Bone marrow (tissue), 2 donors: Measurements from ENCODE around the gene GABARAPL2.

Experiments used
- DNase-seq, 2 donors: peaks; one replicate each; lab custom pipeline; 2025; lab: John Stamatoyannopoulos, UW

The GABARAPL2 gene

DNA sequence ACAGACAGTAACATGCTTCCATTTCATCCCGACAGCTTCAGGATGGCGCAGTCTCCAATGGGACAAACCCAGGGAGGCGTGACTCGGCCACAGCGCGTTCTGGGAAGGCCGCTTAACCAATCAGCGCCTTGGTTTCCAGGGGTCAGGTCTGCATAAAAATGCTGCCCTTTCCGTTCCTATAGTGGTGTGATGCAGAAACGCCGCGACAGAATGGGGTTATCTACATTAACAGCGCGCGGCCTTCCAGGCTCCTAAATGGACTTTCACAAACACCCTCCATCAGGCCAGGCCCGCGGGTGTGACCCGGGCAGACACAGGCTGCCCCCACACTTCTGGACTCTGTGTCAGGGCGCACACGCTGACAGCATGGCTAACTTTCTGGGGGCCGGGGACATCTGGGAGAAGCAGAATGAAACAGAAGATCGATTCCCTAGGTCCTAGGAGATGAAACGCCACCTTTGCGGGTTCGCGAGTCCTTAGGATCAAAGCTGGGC is 10.9 kb upstream of the GABARAPL2 start:
- no peak for DNase-seq

DNA sequence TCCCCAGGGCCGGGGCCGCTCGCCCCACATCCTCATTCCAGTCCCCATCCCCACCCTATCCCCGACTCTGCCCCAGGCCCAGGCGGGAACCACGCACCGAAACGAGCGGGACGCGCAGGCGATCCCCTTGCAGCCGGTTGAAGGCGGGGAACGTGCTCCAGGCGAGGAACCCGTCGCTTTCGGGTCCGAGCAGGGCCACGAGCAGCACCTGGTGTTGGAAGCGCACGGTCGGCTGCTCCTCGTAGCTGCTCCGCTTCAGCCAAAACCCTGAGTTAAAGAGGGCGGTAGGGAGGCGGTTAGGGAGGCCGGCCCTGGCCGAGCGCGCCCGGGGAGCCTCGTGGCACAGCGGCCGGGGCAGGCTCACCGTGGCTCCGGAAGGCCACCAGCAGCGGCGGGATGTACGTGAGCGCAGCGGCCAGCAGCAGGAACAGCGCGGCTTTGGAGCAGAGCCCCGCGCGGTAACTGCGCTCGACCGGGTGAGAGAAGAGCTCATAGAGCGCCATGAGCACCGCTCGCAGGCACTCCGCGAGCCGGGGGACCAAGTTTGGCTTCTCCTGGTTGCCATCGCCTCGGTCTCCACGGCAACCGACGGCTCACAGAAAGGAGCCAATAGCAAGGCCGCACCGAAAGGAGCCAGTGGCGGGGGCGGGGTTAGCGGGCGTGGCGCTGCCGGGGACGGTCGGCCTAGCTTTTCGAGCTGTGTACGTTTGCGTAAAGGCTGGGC is 10.3 kb upstream of the GABARAPL2 start, which contains the start of gene TMEM231:
Gene TMEM231 (minus strand): TSS at position 546 of the 724 bp plus-strand sequence. CDS start 43 bp downstream, at position 503.
- peak; percentile 38 to 75 for DNase-seq

DNA sequence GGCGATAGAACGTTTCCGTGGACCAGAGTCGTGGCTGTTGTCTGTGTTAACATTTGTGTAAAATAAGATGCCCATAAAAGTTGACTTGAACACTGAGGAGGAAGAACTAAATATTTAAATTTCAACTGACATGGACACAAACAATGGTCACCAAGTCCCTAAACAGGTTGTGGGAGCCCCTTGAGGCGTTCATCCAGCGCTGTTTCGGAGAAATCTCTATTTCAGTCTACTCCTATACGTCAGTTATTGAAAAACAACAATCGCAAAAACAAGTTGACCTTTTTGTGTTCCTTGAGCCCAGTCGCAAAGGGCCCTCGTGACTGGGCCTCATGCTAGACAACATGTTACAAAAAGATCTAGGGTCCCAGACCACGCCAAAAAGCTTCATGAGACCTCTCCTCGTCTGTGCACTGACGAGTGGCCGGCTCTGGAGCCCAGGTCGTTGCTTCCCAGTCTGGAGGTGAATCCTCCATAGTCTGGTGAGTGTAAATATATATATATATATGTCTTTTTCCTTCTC is 9.7 kb upstream of the GABARAPL2 start:
- no peak for DNase-seq

DNA sequence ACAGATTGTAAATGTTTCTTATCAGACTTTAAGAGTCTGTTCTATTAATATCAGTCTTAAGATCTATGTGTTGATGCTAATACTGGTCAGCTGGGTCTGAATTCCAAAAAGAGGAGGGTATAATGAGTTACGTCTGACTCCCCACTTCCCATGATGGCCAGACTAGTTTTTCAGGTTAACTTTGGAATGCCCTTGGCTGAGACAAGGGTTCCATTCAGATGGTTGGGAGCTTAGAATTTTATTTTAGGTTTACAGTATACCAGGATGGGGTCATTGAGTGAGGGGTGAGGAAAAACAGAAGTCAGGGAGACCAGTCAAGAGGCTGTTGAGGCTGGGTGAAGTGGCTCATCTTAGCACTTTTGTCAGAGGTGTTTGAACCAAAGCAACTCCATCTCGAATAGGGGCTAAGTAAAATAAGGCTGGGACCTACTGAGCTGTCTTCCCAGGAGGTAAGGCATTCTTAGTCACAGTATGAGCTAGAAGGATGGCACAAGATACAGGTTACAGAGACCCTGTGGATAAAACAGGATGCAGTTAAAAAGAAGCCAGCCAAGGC is 7.3 kb upstream of the GABARAPL2 start:
- no peak for DNase-seq

DNA sequence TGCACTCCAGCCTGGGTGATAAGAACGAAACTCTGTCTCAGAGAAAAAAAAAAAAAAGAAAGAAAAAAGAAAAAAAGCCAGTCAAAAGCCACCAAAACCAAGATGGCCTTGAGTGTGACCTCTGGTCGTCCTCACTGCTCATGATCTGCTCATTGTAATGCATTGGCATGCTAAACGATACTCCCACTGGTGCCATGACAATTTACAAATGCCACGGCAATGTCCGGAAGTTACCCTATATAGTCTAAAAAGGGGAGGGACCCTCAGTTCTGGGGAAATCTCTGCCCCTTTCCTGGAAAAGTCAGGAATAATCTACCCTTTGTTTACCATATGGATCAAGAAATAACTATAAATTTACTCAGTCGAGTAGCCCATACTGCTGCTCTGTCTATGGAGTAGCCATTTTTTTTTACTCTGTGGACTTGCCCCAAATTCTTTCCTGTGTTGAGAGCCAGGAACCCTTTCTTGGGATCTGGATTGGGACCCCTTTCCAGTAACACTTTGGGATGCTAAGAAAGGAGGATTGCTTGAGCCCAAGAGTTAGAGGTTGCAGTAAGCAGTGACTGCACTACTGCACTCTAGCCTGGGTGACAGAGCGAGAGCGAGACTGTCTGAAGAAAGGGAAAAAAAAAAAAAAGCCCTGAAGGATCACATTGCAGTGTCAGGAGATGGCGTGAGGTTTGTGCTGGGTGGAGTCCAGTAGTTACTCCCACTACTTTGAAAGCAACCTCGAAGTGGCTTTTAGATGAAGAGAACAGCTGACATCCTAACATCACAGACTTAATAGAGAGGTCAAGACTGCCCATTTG is 6.4 kb upstream of the GABARAPL2 start:
- no peak for DNase-seq

DNA sequence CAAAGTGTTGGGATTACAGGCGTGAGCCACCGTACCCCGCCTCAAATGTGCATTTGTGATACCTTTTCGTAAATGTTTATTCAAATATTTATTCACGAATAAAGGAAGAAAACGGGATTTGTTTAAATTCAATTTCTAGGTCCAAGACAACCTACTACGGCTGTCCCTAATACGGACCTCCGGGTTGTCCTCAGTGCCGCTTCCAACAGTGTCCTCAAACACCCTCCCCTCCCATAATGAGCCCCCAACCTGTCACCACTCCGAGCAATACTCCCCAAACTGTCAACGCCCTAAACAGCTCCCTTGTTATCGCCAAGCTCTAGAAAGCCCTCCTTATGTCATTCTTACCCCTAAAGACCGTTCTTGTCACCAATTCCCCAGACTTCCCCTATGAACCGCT is 539 bp upstream of the GABARAPL2 start:
- DNase-seq: no peak

DNA sequence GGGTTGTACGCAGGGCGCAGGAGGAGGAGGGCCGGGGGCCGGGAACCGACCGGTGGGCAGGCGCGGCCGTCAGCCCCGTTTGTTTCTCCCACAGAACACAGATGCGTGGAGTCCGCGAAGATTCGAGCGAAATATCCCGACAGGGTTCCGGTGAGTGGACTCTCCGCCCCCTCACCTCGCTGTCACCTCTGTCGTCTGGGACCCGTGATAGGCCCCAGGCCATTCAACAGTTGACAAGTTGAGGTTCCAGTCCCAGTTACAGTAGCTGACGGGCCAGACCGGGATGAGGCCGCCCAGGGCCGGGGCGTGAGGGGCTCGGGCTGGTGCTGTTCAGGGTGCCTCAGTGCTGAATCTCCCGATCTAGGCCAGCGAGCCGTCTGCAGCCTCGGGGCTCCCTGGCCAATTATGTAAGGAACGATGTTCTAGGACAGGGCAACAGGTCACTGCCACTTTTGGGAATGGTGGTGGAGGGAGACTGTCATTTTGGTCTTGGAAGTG is 628 bp downstream of the GABARAPL2 start:
- no peak for DNase-seq

DNA sequence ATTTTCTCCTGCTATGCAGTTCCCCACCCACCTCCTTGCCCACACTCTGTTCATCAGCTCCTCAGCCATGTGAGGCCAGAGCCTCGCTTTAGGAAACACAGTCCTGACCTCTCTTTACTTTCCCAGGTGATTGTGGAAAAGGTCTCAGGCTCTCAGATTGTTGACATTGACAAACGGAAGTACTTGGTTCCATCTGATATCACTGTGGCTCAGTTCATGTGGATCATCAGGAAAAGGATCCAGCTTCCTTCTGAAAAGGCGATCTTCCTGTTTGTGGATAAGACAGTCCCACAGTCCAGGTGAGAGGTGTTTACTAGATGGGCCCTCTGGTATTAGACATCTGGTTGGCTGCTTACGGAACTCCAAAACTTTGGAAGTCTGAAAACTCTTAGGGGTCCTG is 1.7 kb downstream of the GABARAPL2 start:
- DNase-seq: no peak

DNA sequence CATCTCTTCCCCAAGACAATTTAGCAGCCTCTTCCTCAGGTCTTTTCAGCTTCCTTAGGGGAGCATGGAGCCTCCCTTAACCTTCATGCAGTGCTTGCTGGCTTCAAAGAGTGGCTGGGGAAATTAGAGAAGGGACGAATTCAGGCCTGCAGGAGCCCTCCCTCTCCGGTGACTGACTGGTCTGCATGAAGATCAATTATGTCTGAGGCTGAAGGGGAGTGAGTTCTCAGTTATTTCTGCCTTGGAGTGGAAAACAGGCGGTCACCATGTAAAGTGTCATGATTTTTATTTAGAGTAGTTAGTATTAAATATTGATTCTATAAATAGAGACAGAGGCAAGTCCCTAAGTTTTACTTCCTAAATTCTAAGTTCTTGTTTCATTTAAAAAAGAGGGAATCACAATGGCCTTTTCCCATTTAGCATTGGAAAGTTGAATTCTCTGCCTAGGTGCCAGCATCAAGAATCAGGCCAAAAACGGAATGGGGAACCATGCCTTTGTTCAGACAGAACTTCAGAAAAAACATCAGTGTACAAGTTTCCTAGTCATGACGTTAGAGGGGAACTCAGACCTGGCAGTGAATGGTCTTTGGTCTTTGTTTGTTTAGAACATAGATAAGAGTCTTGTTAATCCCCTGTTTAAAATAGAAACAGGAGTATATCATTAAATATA is 4.4 kb downstream of the GABARAPL2 start:
- DNase-seq: no peak

DNA sequence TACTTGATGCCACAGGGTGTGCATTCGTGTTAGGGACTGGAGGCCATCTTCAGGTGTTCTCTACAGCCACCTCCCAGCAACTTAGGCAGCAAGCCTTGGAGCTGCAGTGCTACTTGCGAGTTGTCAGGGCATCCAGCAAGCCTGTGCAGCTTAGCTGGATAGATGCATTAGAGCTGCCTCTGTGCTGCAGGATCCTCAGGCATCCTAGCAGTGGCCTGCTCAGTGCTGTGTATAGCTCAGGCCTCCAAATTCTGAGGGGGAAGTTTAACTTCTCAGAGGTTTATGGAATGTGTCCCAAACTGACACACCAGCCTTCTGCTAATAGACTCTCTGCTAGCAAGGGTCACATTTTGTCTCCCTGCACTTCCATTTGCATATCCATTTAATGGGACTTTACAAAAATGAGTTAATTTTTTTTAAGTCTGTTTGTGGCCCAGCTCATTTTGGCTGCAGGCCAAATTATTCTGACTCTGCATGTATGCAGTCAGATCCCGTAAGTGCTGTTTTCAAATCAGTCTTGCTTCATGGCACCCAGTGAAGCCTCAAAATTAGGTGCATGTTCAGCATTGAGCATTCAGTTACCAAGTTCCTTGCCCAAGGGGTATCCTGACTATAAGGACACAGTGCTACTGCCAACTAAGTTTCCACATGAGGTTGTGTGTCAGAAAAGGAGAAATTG is 6.8 kb downstream of the GABARAPL2 start:
- DNase-seq: no peak

DNA sequence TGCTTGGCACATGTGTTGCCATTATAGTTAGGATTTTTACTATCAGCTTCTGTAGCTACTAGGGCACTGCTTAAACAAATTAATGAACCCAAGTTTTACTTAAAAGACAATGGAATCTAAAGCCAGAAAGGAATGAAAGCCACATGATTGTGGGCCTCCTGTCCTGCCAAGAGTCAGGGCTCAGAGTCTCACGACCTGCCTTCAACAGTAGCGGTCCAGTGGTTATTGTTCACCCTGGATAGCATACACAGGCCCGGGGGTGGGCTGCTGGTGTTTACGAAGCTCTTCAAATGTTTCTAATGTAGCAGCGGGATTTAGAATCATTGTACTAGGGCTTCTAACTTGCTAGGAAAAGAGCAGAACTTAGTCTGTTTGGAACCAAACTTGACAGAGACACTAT is 7.8 kb downstream of the GABARAPL2 start:
- no peak for DNase-seq

DNA sequence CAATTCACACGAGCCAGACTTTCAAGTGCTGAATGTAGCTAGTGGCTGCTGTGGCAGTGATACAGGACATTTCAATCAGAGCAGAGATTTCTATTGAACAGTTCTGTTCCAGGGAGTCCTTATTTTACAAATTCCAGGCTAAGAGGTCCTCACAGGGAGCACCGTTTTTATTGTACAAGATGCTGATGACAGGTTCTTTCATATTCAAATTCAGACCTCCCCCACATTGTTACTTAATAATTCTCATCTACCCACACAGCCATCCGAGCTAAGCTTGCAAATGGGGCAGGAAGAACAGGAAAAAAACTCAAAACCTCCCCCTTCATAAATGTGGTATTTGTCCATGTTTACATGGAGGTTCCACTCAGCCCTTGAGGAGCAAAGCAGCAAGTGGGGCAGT is 9.8 kb downstream of the GABARAPL2 start:
- DNase-seq: no peak

DNA sequence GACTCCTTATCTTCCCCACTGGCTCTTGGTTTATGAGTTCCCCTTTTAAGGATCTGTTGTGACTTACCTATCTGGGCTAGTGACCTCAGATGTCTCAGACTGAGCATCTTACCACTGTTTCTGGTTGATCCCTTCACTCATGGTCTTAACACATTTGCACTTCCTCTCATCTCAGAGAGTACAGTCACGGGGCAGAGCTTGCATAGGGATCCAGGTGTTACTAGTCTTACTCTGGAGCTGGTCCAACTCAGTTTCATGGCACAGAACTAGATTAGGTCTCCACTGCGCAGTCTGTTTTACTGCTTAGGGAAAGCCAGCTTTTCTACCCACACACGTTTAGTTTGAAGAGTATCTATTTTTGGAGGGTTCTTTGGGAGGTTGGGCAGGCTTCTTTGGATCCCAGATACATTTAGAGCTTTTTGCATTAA is 10.2 kb downstream of the GABARAPL2 start:
- no peak for DNase-seq

DNA sequence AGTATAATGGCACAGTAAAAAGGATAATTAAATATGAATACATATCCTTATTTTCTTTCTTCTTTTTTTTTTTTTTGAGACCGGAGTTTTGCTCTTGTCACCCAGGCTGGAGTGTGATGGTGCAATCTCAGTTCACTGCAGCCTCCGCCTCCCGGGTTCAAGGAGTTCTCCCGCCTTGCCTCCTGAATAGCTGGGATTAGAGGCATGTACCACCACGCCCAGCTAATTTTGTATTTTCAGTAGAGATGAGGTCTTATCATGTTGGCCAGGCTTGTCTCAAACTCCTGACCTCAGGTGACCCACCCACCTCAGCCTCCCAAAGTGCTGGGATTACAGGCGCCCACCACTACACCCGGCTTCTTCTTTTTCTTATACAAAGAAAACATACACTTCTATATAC is 12.0 kb downstream of the GABARAPL2 start:
- no peak for DNase-seq

DNA sequence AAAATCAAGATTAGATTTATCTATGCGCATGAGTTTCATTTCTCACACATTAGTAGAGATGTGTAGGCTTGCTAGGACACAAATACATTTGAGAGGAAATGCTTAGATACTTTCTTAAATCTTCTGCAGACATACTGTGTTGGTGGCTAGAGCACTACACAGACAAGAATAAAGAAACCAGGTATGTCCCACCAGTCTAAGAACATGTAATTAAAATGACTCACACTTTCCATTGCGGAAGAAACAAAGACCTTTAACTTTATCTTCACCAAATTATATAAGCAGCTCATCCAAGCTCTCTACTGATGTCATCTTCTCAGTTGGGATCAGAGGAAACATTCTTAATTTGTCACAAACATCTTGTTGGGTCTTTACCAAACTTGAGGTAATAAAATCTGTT is 12.5 kb downstream of the GABARAPL2 start:
- DNase-seq: no peak

DNA sequence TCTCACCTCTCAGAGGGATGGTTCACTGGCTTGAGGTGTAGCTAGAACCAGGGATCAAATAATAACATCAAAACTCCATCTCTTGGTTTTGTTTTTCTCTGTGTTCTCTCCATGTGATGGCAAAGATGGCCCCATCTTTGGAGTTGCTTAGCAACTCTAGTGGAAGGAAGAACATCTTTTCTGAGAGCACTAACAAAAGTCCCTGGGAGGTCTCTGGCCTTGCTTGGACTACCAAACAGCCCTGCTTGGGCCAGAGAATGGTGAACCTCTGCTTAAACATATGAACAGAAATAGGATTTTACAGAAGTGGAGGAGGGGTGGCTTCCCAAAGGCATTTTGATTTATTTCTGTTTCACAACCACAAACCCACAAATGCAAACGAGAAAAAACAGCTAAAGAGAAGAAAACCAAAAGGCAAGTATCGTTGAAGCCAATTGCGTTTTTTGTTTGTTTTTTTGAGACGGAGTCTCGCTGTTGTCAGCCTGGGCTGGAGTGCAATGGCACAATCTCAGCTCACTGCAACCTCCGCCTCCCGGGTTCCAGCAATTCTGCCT is 13.2 kb downstream of the GABARAPL2 start:
- DNase-seq: no peak

DNA sequence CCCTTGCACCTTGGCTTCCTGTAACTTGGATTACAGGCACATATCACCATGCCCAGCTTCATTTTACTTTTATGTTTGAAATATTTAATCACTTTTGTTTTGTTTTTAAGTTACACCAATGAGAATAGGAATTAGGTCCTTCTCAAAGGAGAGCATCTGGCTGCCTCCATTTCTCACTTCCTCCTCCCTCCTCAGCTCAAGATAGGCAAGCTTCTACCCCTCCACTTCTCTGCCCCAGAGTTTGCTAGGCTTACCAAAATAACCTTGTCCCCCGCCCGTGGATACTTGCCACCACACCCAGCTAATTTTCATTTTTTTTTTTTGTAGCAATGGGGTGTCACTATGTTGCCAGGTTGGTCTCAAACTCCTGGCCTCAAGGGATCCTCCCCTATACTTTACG is 17.9 kb downstream of the GABARAPL2 start:
- no peak for DNase-seq

DNA sequence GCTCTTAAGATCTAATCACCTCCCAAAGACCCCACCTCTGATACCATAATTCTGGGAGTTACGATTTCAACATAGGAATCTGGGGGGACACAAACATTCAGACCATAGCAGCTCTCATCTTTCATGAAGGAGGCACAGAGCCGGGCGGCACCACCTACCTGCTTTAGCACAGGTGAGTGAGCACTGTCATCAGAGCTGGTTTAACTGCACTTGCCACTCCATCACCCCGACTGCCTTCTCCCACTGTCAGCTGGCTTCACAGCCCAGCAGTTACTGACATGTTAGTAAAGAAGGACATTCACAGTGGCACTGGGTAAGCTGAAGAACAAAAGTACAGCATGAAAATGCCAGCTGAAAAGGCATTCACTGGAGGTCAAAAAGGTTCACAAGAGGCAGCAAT is 22.5 kb downstream of the GABARAPL2 start:
- no peak for DNase-seq

DNA sequence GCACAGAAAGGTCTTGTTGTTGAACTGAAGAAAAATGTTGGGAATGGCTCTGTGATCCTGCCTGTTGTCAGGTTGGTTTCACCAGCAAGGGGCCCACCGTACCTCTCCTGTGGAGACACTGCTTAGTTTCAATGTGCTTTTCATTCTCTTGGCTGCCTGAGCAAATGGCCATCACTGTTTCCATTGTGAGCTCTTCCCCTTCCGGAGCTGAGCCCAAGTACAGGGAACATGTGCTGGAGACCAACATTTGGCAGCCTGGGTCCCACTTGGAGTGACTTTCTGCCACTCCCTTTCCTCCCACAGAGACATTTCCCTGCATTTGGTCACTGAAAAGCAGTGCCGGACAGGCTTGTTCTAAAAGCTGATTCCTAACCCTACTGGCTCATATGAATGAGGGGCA is 23.1 kb downstream of the GABARAPL2 start:
- no peak for DNase-seq

DNA sequence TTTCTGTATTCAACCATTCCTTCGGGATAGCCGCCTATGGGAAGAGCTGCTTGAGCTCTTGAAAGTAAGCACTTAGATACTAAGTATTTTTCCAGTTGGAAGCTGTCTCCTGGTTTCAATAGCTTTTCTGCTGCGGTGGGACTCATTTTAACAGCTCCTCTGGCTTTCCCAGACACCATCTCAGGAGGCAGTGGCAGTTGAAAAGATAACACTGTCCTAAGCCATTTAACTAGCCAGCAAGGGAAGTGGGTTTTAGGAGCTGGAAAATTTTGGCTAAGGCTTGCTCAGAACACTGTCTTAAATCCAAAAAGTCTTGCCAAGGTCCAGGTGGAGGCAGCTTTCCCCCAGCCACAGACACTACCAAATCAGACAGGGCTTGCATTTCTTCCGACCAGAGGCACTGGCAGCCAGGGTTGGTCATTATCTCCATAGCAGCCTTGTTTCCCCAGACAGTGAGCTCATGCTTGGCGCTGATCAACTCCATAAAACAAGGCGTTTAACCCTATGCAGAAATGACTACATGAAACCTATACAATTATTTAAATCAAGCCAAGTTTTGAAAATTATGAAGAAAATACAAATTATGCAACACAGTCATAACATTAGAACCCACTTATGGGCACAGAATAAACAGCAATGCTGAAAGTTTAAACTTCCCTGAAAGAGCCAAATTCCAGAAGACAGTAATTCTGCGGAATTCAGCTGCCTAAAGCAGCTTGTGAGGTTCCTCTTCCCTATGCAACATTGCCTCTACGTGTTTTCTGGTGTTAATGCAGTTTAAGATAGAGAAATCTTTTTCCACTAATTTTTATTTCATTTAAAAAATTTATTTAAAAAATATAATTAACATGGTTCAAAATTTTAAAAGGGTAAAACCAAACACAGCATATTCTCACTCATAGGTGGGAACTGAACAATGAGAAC is 25.0 kb downstream of the GABARAPL2 start:
- no peak for DNase-seq
